HCT116 (cell line): ENCODE results near the gene NLRP8. TPM values are rescaled to one million over a fixed set of nuclear protein-coding genes. Genes with fewer than 3 reads are reported as not detected.

ENCODE experiments used
- ATAC-seq: fragments of 200-7000 bp; cut with Tn5 transposase; 2 replicates; pipeline ENCODE4 v1.9.1; 2020; ENCODE audit warnings: mild to moderate bottlenecking, moderate library complexity
- BruUV-seq: library from RNA; stranded (reverse); fragments of 400-500 nt; replicated peaks from 2 replicates; lab custom pipeline; 2021; lab: Mats Ljungman, UMichigan
- CTCF ChIA-PET: fragments of 300-600 bp; sonication (Branson Sonifier 250); formaldehyde crosslinking; loops from one replicate; lab custom pipeline; 2021; ENCODE audit warnings: antibody characterized with exemption; lab: Charles Lee
- POLR2A ChIA-PET: fragments of 300-600, 350-600 bp; sonication (Branson Sonifier 250); formaldehyde crosslinking; loops from one replicate; lab custom pipeline; 2021; ENCODE audit warnings: antibody characterized with exemption; lab: Charles Lee
- RAD21 ChIA-PET, 2 experiments: fragments of 300-600 bp; sonication (Branson Sonifier 250); formaldehyde crosslinking; loops; one replicate each; lab custom pipeline; 2023; ENCODE audit warnings: low total read pairs in 2 of 2; ENCODE audit not compliant: uncharacterized antibody in 2 of 2, unreplicated experiment in 2 of 2, low non-redundant PET in 1 of 2; lab: Charles Lee
- DNase-seq: peaks from one replicate; pipeline ENCODE4 v3.0.0-alpha.2; 2010; ENCODE audit warnings: low read depth, low spot score
- H2AFZ ChIP-seq: fragments of 200-600 bp; shearing (Covaris generic), sonication (generic); 2 replicates; pipeline ENCODE4 v1.6.1; 2017; ENCODE audit warnings: low read depth, mixed run types, mixed read lengths, antibody characterized with exemption, low read length; ENCODE audit not compliant: poor library complexity, severe bottlenecking
- H3K27ac ChIP-seq: 2 replicates; pipeline ENCODE4 v1.5.1; 2012; ENCODE audit warnings: low read depth, low read length
- H3K27me3 ChIP-seq: fragments of 200-600 bp; sonication (generic); 2 replicates; pipeline ENCODE4 v1.6.1; 2016; ENCODE audit warnings: mixed run types, low read length, mixed read lengths; ENCODE audit not compliant: insufficient read depth
- H3K36me3 ChIP-seq, 2 experiments: fragments of 200-500 bp in 1 of 2; fragments of 200-600 bp in 1 of 2; sonication (Bioruptor generic) in 1 of 2; sonication (generic) in 1 of 2; 2 replicates each; pipeline versions ENCODE4 v1.5.1 to v1.6.1; 2014 to 2016; ENCODE audit warnings: low read length in 2 of 2, inconsistent platforms in 1 of 2, mixed read lengths in 1 of 2, mixed run types in 1 of 2; ENCODE audit not compliant: insufficient read depth in 2 of 2, control insufficient read depth in 1 of 2
- H3K4me1 ChIP-seq, 2 experiments: fragments of 200-600 bp in 1 of 2; sonication (generic) in 1 of 2; 2 replicates each; pipeline versions ENCODE4 v1.5.1 to v1.6.1; 2012 to 2017; ENCODE audit warnings: low read length in 2 of 2, inconsistent platforms in 1 of 2, mild to moderate bottlenecking in 1 of 2, mixed read lengths in 1 of 2, mixed run types in 1 of 2, moderate library complexity in 1 of 2; ENCODE audit not compliant: insufficient read depth in 2 of 2, control insufficient read depth in 1 of 2
- H3K4me2 ChIP-seq: fragments of 200-600 bp; sonication (generic); 2 replicates; pipeline ENCODE4 v1.6.1; 2017; ENCODE audit warnings: mixed run types, low read length, mixed read lengths
- H3K4me3 ChIP-seq, 2 experiments: fragments of 200-600 bp in 1 of 2; sonication (generic) in 1 of 2; replicated peaks in 1 of 2; 2 replicates each; pipeline ENCODE4 v1.5.1; 2011 to 2016; ENCODE audit warnings: low read length in 2 of 2, control low read depth in 1 of 2, low read depth in 1 of 2, mild to moderate bottlenecking in 1 of 2, mixed read lengths in 1 of 2, mixed run types in 1 of 2
- H3K79me2 ChIP-seq: fragments of 200-600 bp; sonication (generic); 2 replicates; pipeline ENCODE4 v1.6.1; 2017; ENCODE audit warnings: mild to moderate bottlenecking, mixed run types, low read length, moderate library complexity, mixed read lengths; ENCODE audit not compliant: insufficient read depth
- H3K9ac ChIP-seq: fragments of 200-600 bp; sonication (generic); 2 replicates; pipeline ENCODE4 v1.6.1; 2016; ENCODE audit warnings: low read length, mixed read lengths
- H3K9me2 ChIP-seq: fragments of 200-600 bp; sonication (generic), shearing (Covaris generic); 2 replicates; pipeline ENCODE4 v1.6.1; 2017; ENCODE audit warnings: mixed run types, mild to moderate bottlenecking, moderate library complexity; ENCODE audit not compliant: insufficient read depth
- H3K9me3 ChIP-seq, 2 experiments: fragments of 200-500 bp in 1 of 2; fragments of 200-600 bp in 1 of 2; sonication (Bioruptor generic) in 1 of 2; sonication (generic) in 1 of 2; 2 replicates each; pipeline ENCODE4 v1.6.1; 2014 to 2017; ENCODE audit warnings: low read length in 2 of 2, mixed read lengths in 2 of 2, inconsistent platforms in 1 of 2, low read depth in 1 of 2, mild to moderate bottlenecking in 1 of 2, mixed run types in 1 of 2, moderate library complexity in 1 of 2; ENCODE audit not compliant: control insufficient read depth in 1 of 2, insufficient read depth in 1 of 2
- H4K20me1 ChIP-seq: fragments of 200-600 bp; sonication (generic), shearing (Covaris generic); 2 replicates; pipeline ENCODE4 v1.6.1; 2017; ENCODE audit warnings: mixed run types, mild to moderate bottlenecking, moderate library complexity; ENCODE audit not compliant: insufficient read depth
- ATF3 ChIP-seq: IDR thresholded peaks from 2 replicates; pipeline ENCODE4 v1.6.1; 2012
- CBX3 ChIP-seq: IDR thresholded peaks from 2 replicates; pipeline ENCODE4 v1.6.1; 2012; ENCODE audit warnings: low read depth
- CEBPB ChIP-seq: IDR thresholded peaks from 2 replicates; pipeline ENCODE4 v1.6.1; 2012; ENCODE audit warnings: low read depth
- ELF1 ChIP-seq: IDR thresholded peaks from 2 replicates; pipeline ENCODE4 v1.6.1; 2012; ENCODE audit warnings: low read depth, borderline replicate concordance
- EZH2 ChIP-seq: fragments of 200-600 bp; sonication (generic); IDR thresholded peaks from 2 replicates; pipeline ENCODE4 v1.6.1; 2017; ENCODE audit warnings: antibody characterized with exemption, mixed run types
- EZH2phosphoT487 ChIP-seq: fragments of 200-600 bp; IDR thresholded peaks from 2 replicates; pipeline ENCODE4 v1.6.1; 2018; ENCODE audit warnings: antibody characterized with exemption, borderline replicate concordance
- FOSL1 ChIP-seq: IDR thresholded peaks from 2 replicates; pipeline ENCODE4 v1.6.1; 2012; ENCODE audit warnings: low read depth
- JUND ChIP-seq: IDR thresholded peaks from 2 replicates; pipeline ENCODE4 v1.6.1; 2012
- MAX ChIP-seq: IDR thresholded peaks from 2 replicates; pipeline ENCODE4 v1.6.1; 2012
- POLR2A ChIP-seq: IDR thresholded peaks from 2 replicates; pipeline ENCODE4 v1.7.0; 2011; ENCODE audit warnings: borderline replicate concordance; ENCODE audit not compliant: insufficient read depth, insufficient read length; ENCODE audit errors: extremely low read depth
- RAD21 ChIP-seq: IDR thresholded peaks from 2 replicates; pipeline ENCODE4 v1.6.1; 2012; ENCODE audit warnings: low read depth, mild to moderate bottlenecking
- SIN3A ChIP-seq: IDR thresholded peaks from 2 replicates; pipeline ENCODE4 v1.6.1; 2012; ENCODE audit warnings: low read depth
- SP1 ChIP-seq: IDR thresholded peaks from 2 replicates; pipeline ENCODE4 v1.6.1; 2012; ENCODE audit warnings: low read depth
- SRF ChIP-seq: IDR thresholded peaks from 2 replicates; pipeline ENCODE4 v1.6.1; 2012; ENCODE audit warnings: low read depth
- TCF7L2 ChIP-seq: IDR thresholded peaks from 2 replicates; pipeline ENCODE4 v1.7.0; 2011; ENCODE audit warnings: borderline replicate concordance, inconsistent platforms; ENCODE audit not compliant: insufficient read depth, insufficient read length; ENCODE audit errors: extremely low read depth
- ZBTB33 ChIP-seq: IDR thresholded peaks from 2 replicates; pipeline ENCODE4 v1.6.1; 2011; ENCODE audit warnings: mild to moderate bottlenecking, low read length, moderate library complexity; ENCODE audit not compliant: insufficient replicate concordance; ENCODE audit errors: extremely low read depth
- ZFX ChIP-seq: fragments of 450-650 bp; IDR thresholded peaks from 2 replicates; pipeline ENCODE4 v1.6.1; 2017
- ZNF274 ChIP-seq: fragments of 200-500 bp; sonication (Bioruptor generic); IDR thresholded peaks from 2 replicates; pipeline ENCODE4 v1.6.1; 2014; ENCODE audit warnings: mild to moderate bottlenecking, low read depth, low read length, inconsistent platforms
- intact Hi-C: fragments of 100-400 bp; cut with micrococcal nuclease; formaldehyde crosslinking; loops from 2 replicates; pipeline ENCODE4 v1.10.0; 2022
- total RNA-seq: library from RNA; stranded (reverse); gene quantifications from one replicate; pipeline ENCODE4 v1.2.1, GENCODE V29; 2021; ENCODE audit not compliant: unreplicated experiment
- TF ChIP-seq, protein P1 (sequence below), 3 experiments: fragments of 200-600 bp in 1 of 3; sonication (generic) in 1 of 3; IDR thresholded peaks in 2 of 3; conservative IDR thresholded peaks in 1 of 3; 2 replicates each; pipeline ENCODE4 v1.5.1; 2012 to 2017; ENCODE audit warnings: low read depth in 2 of 3, low read length in 2 of 3, antibody characterized with exemption in 1 of 3, borderline replicate concordance in 1 of 3, control low read depth in 1 of 3, mild to moderate bottlenecking in 1 of 3, mixed read lengths in 1 of 3, mixed run types in 1 of 3, moderate library complexity in 1 of 3; ENCODE audit not compliant: insufficient read depth in 1 of 3
- TF ChIP-seq, protein P2 (sequence below): IDR thresholded peaks from 2 replicates; pipeline ENCODE4 v1.6.1; 2012; ENCODE audit warnings: low read depth

NLRP8 gene
- total RNA-seq, 1 experiment from 2014 or later: not detected

DNA sequence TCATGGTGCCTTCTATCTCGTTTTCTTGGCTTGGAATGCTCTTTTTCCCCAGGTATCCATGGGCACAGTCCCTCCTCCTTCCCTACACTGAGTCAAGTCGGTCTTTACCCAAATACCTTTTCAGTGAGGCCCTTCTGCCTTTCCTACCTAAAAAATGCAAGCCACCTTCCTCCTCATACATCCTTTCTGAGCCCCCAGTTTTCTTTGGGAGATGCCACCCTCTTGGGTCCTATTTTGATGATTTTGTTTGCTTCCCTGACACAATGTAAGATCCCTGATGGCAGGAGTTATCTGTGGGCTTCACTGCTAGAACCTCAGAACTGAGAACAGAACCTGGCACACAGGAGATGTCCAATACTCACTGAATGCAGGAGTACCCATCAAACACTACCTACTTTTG, 37.8 kb upstream of the NLRP8 start:
- CTCF ChIA-PET: no interaction called here

More for the DNA sequence above, 37.8 kb upstream of the NLRP8 start:
- H3K36me3 ChIP-seq: no peaks in the 10 kb centered on the region
- H3K27me3 ChIP-seq: peaks cover 30% of the 10 kb centered on the region
- no peaks in the 10 kb centered on the region for H3K79me2 ChIP-seq
- no peak for ATAC-seq
- H3K4me1 ChIP-seq: no peaks in the 10 kb centered on the region
- H3K27ac ChIP-seq: no peak overlapping the region
- TF ChIP-seq ELF1: no peak
- TF ChIP-seq CBX3: no peak
- TF ChIP-seq ZBTB33: no peak
- no peak for TF ChIP-seq ATF3
- TF ChIP-seq RAD21: no peak
- no peak for TF ChIP-seq SIN3A
- TF ChIP-seq, protein P1, sequence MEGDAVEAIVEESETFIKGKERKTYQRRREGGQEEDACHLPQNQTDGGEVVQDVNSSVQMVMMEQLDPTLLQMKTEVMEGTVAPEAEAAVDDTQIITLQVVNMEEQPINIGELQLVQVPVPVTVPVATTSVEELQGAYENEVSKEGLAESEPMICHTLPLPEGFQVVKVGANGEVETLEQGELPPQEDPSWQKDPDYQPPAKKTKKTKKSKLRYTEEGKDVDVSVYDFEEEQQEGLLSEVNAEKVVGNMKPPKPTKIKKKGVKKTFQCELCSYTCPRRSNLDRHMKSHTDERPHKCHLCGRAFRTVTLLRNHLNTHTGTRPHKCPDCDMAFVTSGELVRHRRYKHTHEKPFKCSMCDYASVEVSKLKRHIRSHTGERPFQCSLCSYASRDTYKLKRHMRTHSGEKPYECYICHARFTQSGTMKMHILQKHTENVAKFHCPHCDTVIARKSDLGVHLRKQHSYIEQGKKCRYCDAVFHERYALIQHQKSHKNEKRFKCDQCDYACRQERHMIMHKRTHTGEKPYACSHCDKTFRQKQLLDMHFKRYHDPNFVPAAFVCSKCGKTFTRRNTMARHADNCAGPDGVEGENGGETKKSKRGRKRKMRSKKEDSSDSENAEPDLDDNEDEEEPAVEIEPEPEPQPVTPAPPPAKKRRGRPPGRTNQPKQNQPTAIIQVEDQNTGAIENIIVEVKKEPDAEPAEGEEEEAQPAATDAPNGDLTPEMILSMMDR (IDR thresholded peaks at IDR 0.05 in 2 of 3, conservative IDR thresholded peaks at IDR 0.05 in 1 of 3; ENCODE audit: borderline replicate concordance in 1 of 3, insufficient read depth in 1 of 3, low read depth in 2 of 3, low read length in 2 of 3): no peak
- TF ChIP-seq, protein P2, sequence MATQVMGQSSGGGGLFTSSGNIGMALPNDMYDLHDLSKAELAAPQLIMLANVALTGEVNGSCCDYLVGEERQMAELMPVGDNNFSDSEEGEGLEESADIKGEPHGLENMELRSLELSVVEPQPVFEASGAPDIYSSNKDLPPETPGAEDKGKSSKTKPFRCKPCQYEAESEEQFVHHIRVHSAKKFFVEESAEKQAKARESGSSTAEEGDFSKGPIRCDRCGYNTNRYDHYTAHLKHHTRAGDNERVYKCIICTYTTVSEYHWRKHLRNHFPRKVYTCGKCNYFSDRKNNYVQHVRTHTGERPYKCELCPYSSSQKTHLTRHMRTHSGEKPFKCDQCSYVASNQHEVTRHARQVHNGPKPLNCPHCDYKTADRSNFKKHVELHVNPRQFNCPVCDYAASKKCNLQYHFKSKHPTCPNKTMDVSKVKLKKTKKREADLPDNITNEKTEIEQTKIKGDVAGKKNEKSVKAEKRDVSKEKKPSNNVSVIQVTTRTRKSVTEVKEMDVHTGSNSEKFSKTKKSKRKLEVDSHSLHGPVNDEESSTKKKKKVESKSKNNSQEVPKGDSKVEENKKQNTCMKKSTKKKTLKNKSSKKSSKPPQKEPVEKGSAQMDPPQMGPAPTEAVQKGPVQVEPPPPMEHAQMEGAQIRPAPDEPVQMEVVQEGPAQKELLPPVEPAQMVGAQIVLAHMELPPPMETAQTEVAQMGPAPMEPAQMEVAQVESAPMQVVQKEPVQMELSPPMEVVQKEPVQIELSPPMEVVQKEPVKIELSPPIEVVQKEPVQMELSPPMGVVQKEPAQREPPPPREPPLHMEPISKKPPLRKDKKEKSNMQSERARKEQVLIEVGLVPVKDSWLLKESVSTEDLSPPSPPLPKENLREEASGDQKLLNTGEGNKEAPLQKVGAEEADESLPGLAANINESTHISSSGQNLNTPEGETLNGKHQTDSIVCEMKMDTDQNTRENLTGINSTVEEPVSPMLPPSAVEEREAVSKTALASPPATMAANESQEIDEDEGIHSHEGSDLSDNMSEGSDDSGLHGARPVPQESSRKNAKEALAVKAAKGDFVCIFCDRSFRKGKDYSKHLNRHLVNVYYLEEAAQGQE: no peak
- no peak for TF ChIP-seq EZH2phosphoT487
- no peak for TF ChIP-seq CEBPB
- TF ChIP-seq JUND: no peak
- TF ChIP-seq SRF: no peak
- no peak for TF ChIP-seq SP1
- TF ChIP-seq FOSL1: no peak
- TF ChIP-seq EZH2: no peak
- no peak for TF ChIP-seq ZNF274
- no peak for TF ChIP-seq ZFX
- no peak for TF ChIP-seq TCF7L2
- no peak for TF ChIP-seq POLR2A
- no peak for TF ChIP-seq MAX
- no peak overlapping the region for H3K4me3 ChIP-seq
- H3K9me3 ChIP-seq: no peaks in the 10 kb centered on the region
- intact Hi-C loops: no loop called here
- RAD21 ChIA-PET: no interaction called here
- POLR2A ChIA-PET: no interaction called here
- H2AFZ ChIP-seq: no peak overlapping the region
- no peak for DNase-seq
- H4K20me1 ChIP-seq: no peaks in the 10 kb centered on the region
- H3K9me2 ChIP-seq: no peaks in the 10 kb centered on the region
- H3K4me2 ChIP-seq: no peak overlapping the region
- no TSS peak for BruUV-seq
- H3K9ac ChIP-seq: no peak overlapping the region
